ENCODE data around the gene TIGD7. TPM values are rescaled to one million over a fixed set of nuclear protein-coding genes. Genes with fewer than 3 reads are reported as not detected.
A peak's percentile ranks its signal among the peaks of the same experiment; 100 is the strongest.
"Not testable (repeated sequence)": the region's sequence is repeated elsewhere in the genome, so short reads cannot be mapped to it uniquely, and the experiment has no call there.

Gene TIGD7
- total and polyA plus RNA-seq, 3 experiments from 2014 or later, result 4.9 to 5.2 (median 5.1) TPM

DNA sequence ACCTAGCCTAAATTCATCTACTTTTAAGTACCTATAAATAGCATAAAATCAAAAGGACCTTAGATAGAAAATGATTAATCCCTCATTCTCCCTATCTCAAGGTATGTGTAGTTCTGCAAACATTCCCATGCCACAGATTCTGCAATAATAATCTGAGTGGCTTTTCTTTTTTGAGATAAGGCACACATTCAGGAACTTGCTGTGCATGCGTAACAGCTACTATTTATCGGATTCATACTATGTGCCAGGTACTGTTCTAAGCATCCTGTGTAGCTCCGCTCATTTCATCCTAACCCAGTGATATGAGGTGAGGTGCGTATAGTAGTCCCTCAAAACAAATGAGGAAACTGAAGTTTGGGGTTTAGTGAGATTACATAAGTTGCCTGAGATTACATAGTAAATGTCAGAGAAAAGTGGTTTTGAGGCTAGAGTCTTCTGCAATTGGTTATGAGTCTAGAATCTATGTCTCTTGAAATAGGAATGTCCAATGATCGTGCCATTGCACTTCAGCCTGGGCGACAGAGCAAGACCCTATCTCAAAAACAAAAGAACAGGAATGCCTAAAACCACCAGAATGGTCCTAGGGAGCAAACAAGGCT, 23.9 kb downstream of the TIGD7 start:
- peak overlapping the region in 1 of 8 donors; percentile 82 for H3K27ac Mint-ChIP-seq

GRCh38 chr16:3276679-3277078, 28.6 kb downstream of the TIGD7 start:
- H3K4me1 Mint-ChIP-seq, result peaks cover 0 to 4% (median 0%) of the 10 kb centered on the region in 3 donors
- ChIA-PET CTCF (interaction anchor here (1.4 kb wide), 1 partner anchor 9 kb away, joined by 8 read pairs; no protein-coding TSS in a partner anchor), POLR2A (interaction anchor here (0.5 kb wide), 1 partner anchor 162 kb away, joined by 3 read pairs; no protein-coding TSS in a partner anchor)
- H3K27ac Mint-ChIP-seq, result no peak overlapping the region
- H3K27me3 ChIP-seq (ENCODE audit: insufficient read depth, low read length, poor library complexity, severe bottlenecking), result no peaks in the 10 kb centered on the region
- no peaks in the 10 kb centered on the region for H3K36me3 ChIP-seq (ENCODE audit: insufficient read depth, low read length)
- H3K27ac ChIP-seq (ENCODE audit: low read depth, low read length), result no peak overlapping the region
- H3K36me3 Mint-ChIP-seq, result no peaks in the 10 kb centered on the region
- peaks cover 0 to 4% of the 10 kb centered on the region in 2 donors for H3K27me3 Mint-ChIP-seq
- no peak overlapping the region for H3K4me3 Mint-ChIP-seq
- H3K9me3 ChIP-seq (ENCODE audit: low read length), result no peaks in the 10 kb centered on the region
- H3K4me1 ChIP-seq (ENCODE audit: insufficient read depth, low read length), result no peaks in the 10 kb centered on the region
- H3K4me3 ChIP-seq (ENCODE audit: low read length), result no peak overlapping the region
- peaks cover 0 to 3% (median 0%) of the 10 kb centered on the region in 5 donors for H3K9me3 Mint-ChIP-seq
- DNase-seq, result no peak

More for the DNA sequence above, 23.9 kb downstream of the TIGD7 start:
- peaks cover 0 to 13% (median under 1%) of the 10 kb centered on the region in 5 donors for H3K9me3 Mint-ChIP-seq
- H3K4me3 Mint-ChIP-seq, result peak overlapping the region in 6 of 7 donors; percentile 39 to 96 (median 49)
- peaks cover 25% of the 10 kb centered on the region for H3K4me1 ChIP-seq (ENCODE audit: insufficient read depth, low read length)
- H3K27me3 ChIP-seq (ENCODE audit: insufficient read depth, low read length, poor library complexity, severe bottlenecking), result no peaks in the 10 kb centered on the region
- CTCF ChIA-PET, result interaction anchor here (1.6 kb wide), 1 partner anchor 14 kb away, joined by 7 read pairs; no protein-coding TSS in a partner anchor
- peaks cover 31 to 42% (median 37%) of the 10 kb centered on the region in 3 donors for H3K4me1 Mint-ChIP-seq
- POLR2A ChIA-PET, result interaction anchor here (1.4 kb wide), 1 partner anchor 15 kb away, joined by 4 read pairs; no protein-coding TSS in a partner anchor
- no peak overlapping the region for H3K4me3 ChIP-seq (ENCODE audit: low read length)
- peaks cover 0 to 4% of the 10 kb centered on the region in 2 donors for H3K27me3 Mint-ChIP-seq
- peaks cover 4% of the 10 kb centered on the region for H3K9me3 ChIP-seq (ENCODE audit: low read length)
- H3K27ac ChIP-seq (ENCODE audit: low read depth, low read length), result no peak overlapping the region
- peaks cover 15% of the 10 kb centered on the region for H3K36me3 ChIP-seq (ENCODE audit: insufficient read depth, low read length)
- H3K36me3 Mint-ChIP-seq, result peaks cover 9 to 34% (median 23%) of the 10 kb centered on the region in 3 donors
- no peak for DNase-seq

GRCh38 chr16:3274947-3275346, 30.3 kb downstream of the TIGD7 start:
- H3K4me3 Mint-ChIP-seq, result no peak overlapping the region
- H3K4me1 ChIP-seq (ENCODE audit: insufficient read depth, low read length), result no peaks in the 10 kb centered on the region
- no peak for DNase-seq
- no peaks in the 10 kb centered on the region for H3K4me1 Mint-ChIP-seq
- peaks cover 0 to 4% of the 10 kb centered on the region in 2 donors for H3K27me3 Mint-ChIP-seq
- H3K27ac Mint-ChIP-seq, result peak overlapping the region in 1 of 8 donors; percentile 36
- H3K9me3 Mint-ChIP-seq, result peaks cover 0 to 5% (median 0%) of the 10 kb centered on the region in 5 donors
- no peak overlapping the region for H3K4me3 ChIP-seq (ENCODE audit: low read length)
- ChIA-PET CTCF (no interaction called here), POLR2A (no interaction called here)
- H3K36me3 ChIP-seq (ENCODE audit: insufficient read depth, low read length), result no peaks in the 10 kb centered on the region
- H3K36me3 Mint-ChIP-seq, result no peaks in the 10 kb centered on the region
- no peaks in the 10 kb centered on the region for H3K9me3 ChIP-seq (ENCODE audit: low read length)
- no peak overlapping the region for H3K27ac ChIP-seq (ENCODE audit: low read depth, low read length)
- H3K27me3 ChIP-seq (ENCODE audit: insufficient read depth, low read length, poor library complexity, severe bottlenecking), result no peaks in the 10 kb centered on the region

GRCh38 chr16:3274490-3274889, 30.7 kb downstream of the TIGD7 start:
- peaks cover 0 to under 1% (median 0%) of the 10 kb centered on the region in 3 donors for H3K36me3 Mint-ChIP-seq
- Histone ChIP-seq H3K27me3 (ENCODE audit: insufficient read depth, low read length, poor library complexity, severe bottlenecking) (no peaks in the 10 kb centered on the region), H3K4me1 (ENCODE audit: insufficient read depth, low read length) (no peaks in the 10 kb centered on the region), H3K4me3 (ENCODE audit: low read length) (no peak overlapping the region), H3K9me3 (ENCODE audit: low read length) (no peaks in the 10 kb centered on the region), H3K27ac (ENCODE audit: low read depth, low read length) (no peak overlapping the region), H3K36me3 (ENCODE audit: insufficient read depth, low read length) (no peaks in the 10 kb centered on the region)
- H3K4me1 Mint-ChIP-seq, result no peaks in the 10 kb centered on the region
- ChIA-PET CTCF (no interaction called here), POLR2A (no interaction called here)
- peaks cover 0 to 6% (median 0%) of the 10 kb centered on the region in 5 donors for H3K9me3 Mint-ChIP-seq
- no peak for DNase-seq
- peaks cover 0 to 4% of the 10 kb centered on the region in 2 donors for H3K27me3 Mint-ChIP-seq
- no peak overlapping the region for H3K27ac Mint-ChIP-seq
- H3K4me3 Mint-ChIP-seq, result no peak overlapping the region

- peaks cover 12 to 27% (median 13%) of the 10 kb centered on the region in 3 donors for H3K36me3 Mint-ChIP-seq
- H3K27ac Mint-ChIP-seq; H3K36me3 ChIP-seq (ENCODE audit: insufficient read depth, low read length); H3K27me3 Mint-ChIP-seq; H3K27ac ChIP-seq (ENCODE audit: low read depth, low read length); DNase-seq; H3K9me3 ChIP-seq (ENCODE audit: low read length); CTCF ChIA-PET; H3K27me3 ChIP-seq (ENCODE audit: insufficient read depth, low read length, poor library complexity, severe bottlenecking); POLR2A ChIA-PET; H3K4me3 ChIP-seq (ENCODE audit: low read length); H3K9me3 Mint-ChIP-seq; H3K4me1 ChIP-seq (ENCODE audit: insufficient read depth, low read length); H3K4me3 Mint-ChIP-seq: not testable (repeated sequence)
- peaks cover 6 to 19% (median 9%) of the 10 kb centered on the region in 3 donors for H3K4me1 Mint-ChIP-seq
These were observed 33.9 kb downstream of the TIGD7 start for GRCh38 chr16:3271281-3271680.

- H3K4me1 Mint-ChIP-seq, result peaks cover 7 to 21% (median 9%) of the 10 kb centered on the region in 3 donors
- POLR2A ChIA-PET; H3K27me3 ChIP-seq (ENCODE audit: insufficient read depth, low read length, poor library complexity, severe bottlenecking); H3K4me3 Mint-ChIP-seq; DNase-seq; CTCF ChIA-PET; H3K27ac Mint-ChIP-seq; H3K4me1 ChIP-seq (ENCODE audit: insufficient read depth, low read length); H3K27ac ChIP-seq (ENCODE audit: low read depth, low read length); H3K36me3 ChIP-seq (ENCODE audit: insufficient read depth, low read length); H3K9me3 ChIP-seq (ENCODE audit: low read length); H3K9me3 Mint-ChIP-seq; H3K27me3 Mint-ChIP-seq; H3K4me3 ChIP-seq (ENCODE audit: low read length): not testable (repeated sequence)
- peaks cover 12 to 28% (median 13%) of the 10 kb centered on the region in 3 donors for H3K36me3 Mint-ChIP-seq
These were observed 34.5 kb downstream of the TIGD7 start for GRCh38 chr16:3270718-3271117.

DNA sequence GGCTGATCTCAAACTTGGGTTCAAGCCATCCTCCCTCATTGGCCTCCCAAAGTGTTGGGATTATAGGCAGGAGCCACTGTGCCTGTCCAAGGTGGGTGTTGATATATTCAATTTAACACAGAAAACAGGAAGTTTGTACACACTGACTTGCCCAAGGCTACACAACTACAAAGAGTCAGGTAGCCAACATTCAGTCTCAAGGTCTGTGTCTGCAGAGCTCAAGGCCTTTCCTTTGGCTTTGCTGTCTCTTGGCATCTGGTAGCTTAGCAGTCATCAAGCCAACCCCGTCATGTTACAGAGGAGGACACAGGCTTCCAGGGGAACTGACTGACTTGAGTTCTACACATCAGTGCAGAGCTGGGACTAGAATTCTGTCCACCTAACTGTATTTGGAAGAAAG, 36.9 kb downstream of the TIGD7 start:
- H3K36me3 Mint-ChIP-seq, result peaks cover 12 to 43% (median 13%) of the 10 kb centered on the region in 3 donors
- Histone ChIP-seq H3K9me3 (ENCODE audit: low read length) (no peaks in the 10 kb centered on the region), H3K36me3 (ENCODE audit: insufficient read depth, low read length) (no peaks in the 10 kb centered on the region), H3K4me3 (ENCODE audit: low read length) (no peak overlapping the region), H3K27ac (ENCODE audit: low read depth, low read length) (no peak overlapping the region), H3K27me3 (ENCODE audit: insufficient read depth, low read length, poor library complexity, severe bottlenecking) (no peaks in the 10 kb centered on the region), H3K4me1 (ENCODE audit: insufficient read depth, low read length) (peaks cover 13% of the 10 kb centered on the region)
- no peak overlapping the region for H3K27ac Mint-ChIP-seq
- no peaks in the 10 kb centered on the region for H3K27me3 Mint-ChIP-seq
- DNase-seq, result no peak
- H3K4me1 Mint-ChIP-seq, result peaks cover 20 to 39% (median 23%) of the 10 kb centered on the region in 3 donors
- peaks cover 0 to 6% (median 0%) of the 10 kb centered on the region in 5 donors for H3K9me3 Mint-ChIP-seq
- ChIA-PET CTCF (interaction anchor here (1.8 to 2.4 kb wide), 3 partner anchors 8 to 189 kb away, joined by 7 to 8 read pairs (median 7); no protein-coding TSS in a partner anchor), POLR2A (no interaction called here)
- H3K4me3 Mint-ChIP-seq, result no peak overlapping the region

- peaks cover 12 to 43% (median 13%) of the 10 kb centered on the region in 3 donors for H3K36me3 Mint-ChIP-seq
- peaks cover 29 to 50% (median 36%) of the 10 kb centered on the region in 3 donors for H3K4me1 Mint-ChIP-seq
- Histone ChIP-seq H3K27me3 (ENCODE audit: insufficient read depth, low read length, poor library complexity, severe bottlenecking) (no peaks in the 10 kb centered on the region), H3K27ac (ENCODE audit: low read depth, low read length) (no peak overlapping the region), H3K4me3 (ENCODE audit: low read length) (no peak overlapping the region), H3K9me3 (ENCODE audit: low read length) (no peaks in the 10 kb centered on the region), H3K36me3 (ENCODE audit: insufficient read depth, low read length) (no peaks in the 10 kb centered on the region), H3K4me1 (ENCODE audit: insufficient read depth, low read length) (peaks cover 23% of the 10 kb centered on the region)
- H3K9me3 Mint-ChIP-seq, result peaks cover 0 to 6% (median 0%) of the 10 kb centered on the region in 5 donors
- CTCF ChIA-PET, result interaction anchor here (0.6 to 2.4 kb wide), 16 partner anchors 9 to 383 kb away, joined by 3 to 10 read pairs (median 4); partner anchors contain the start of genes CLUAP1, NAA60 and ZNF597
- H3K27ac Mint-ChIP-seq, result peak overlapping the region in 3 of 8 donors; percentile 44 to 68 (median 60)
- peak in 1 of 5 donors; percentile 12 for DNase-seq
- no peaks in the 10 kb centered on the region for H3K27me3 Mint-ChIP-seq
- peak overlapping the region in 2 of 7 donors; percentile 41 to 58 for H3K4me3 Mint-ChIP-seq
- POLR2A ChIA-PET, result interaction anchor here (0.6 to 1.2 kb wide), 4 partner anchors 14 to 1006 kb away, joined by 3 to 4 read pairs (median 4); partner anchors contain the start of genes TFAP4, TIGD7 and ZNF75A
These were observed 38.2 kb downstream of the TIGD7 start for GRCh38 chr16:3266873-3267537.

Data from CD8-positive, alpha-beta memory T cell (primary cell).